ENCODE data around the gene JCAD. TPM values are rescaled to one million over a fixed set of nuclear protein-coding genes. Genes with fewer than 3 reads are reported as not detected.

JCAD gene
- total and polyA plus RNA-seq, 12 donors: 10.5 to 53.5 (median 22.2) TPM

- H3K27ac ChIP-seq: no peak overlapping the region
- H3K36me3 ChIP-seq (replicated peaks in 1 of 2): no peaks in the 10 kb centered on the region
- 87 to 94% (median 89%) methylated on average over 6 of the region's 6 CpGs for WGBS, 4 donors
- H3K9me3 ChIP-seq (replicated peaks in 1 of 3): no peaks in the 10 kb centered on the region
- intact Hi-C loops (cut with DNase I): no loop called here
- H3K4me3 ChIP-seq: no peak overlapping the region
- DNase-seq: no peak
- peaks cover 0 to 3% of the 10 kb centered on the region in 2 donors for H3K4me1 ChIP-seq (replicated peaks in 1 of 2)
- H3K27me3 ChIP-seq: no peaks in the 10 kb centered on the region
- TF ChIP-seq POLR2A (IDR thresholded peaks at IDR 0.05): no peak
- TF ChIP-seq CTCF (IDR thresholded peaks at IDR 0.05): no peak
Measured at GRCh38 chr10:30075481-30075880, 16.1 kb upstream of the JCAD start.

GRCh38 chr10:30074933-30075332 is 15.5 kb upstream of the JCAD start:
- H3K4me3 ChIP-seq: no peak overlapping the region
- intact Hi-C loops (cut with DNase I): no loop called here
- peaks cover 0 to 9% of the 10 kb centered on the region in 2 donors for H3K4me1 ChIP-seq (replicated peaks in 1 of 2)
- no peaks in the 10 kb centered on the region for H3K9me3 ChIP-seq (replicated peaks in 1 of 3)
- TF ChIP-seq POLR2A (IDR thresholded peaks at IDR 0.05) (no peak), CTCF (IDR thresholded peaks at IDR 0.05) (no peak)
- no peaks in the 10 kb centered on the region for H3K36me3 ChIP-seq (replicated peaks in 1 of 2)
- no peak for DNase-seq
- no peak overlapping the region for H3K27ac ChIP-seq
- H3K27me3 ChIP-seq: no peaks in the 10 kb centered on the region

GRCh38 chr10:30074090-30074489 is 14.7 kb upstream of the JCAD start:
- H3K4me1 ChIP-seq (replicated peaks in 1 of 2): peaks cover 0 to 10% of the 10 kb centered on the region in 2 donors
- no peak overlapping the region for H3K27ac ChIP-seq
- intact Hi-C loops (cut with DNase I): no loop called here
- no peaks in the 10 kb centered on the region for H3K36me3 ChIP-seq (replicated peaks in 1 of 2)
- WGBS, 4 donors: 77 to 88% (median 83%) methylated on average over 2 of the region's 2 CpGs
- no peak for TF ChIP-seq POLR2A (IDR thresholded peaks at IDR 0.05)
- TF ChIP-seq CTCF (IDR thresholded peaks at IDR 0.05): no peak
- no peak overlapping the region for H3K4me3 ChIP-seq
- no peak for DNase-seq
- no peaks in the 10 kb centered on the region for H3K9me3 ChIP-seq (replicated peaks in 1 of 3)
- no peaks in the 10 kb centered on the region for H3K27me3 ChIP-seq

DNA sequence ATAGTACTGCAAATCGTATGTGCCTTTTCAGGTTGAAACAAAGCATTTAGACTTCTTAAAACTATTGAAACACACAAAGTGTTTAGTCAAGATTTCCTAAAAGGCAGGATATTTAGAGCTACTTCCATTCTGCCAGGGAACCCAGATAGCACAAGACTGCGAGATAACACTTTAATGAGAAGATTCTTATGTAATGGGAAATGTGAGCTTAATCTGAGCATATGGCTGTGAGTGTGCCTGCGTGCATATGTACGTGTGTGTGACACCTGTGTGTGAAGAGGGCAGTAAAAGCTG is 14.3 kb upstream of the JCAD start:
- H3K36me3 ChIP-seq (replicated peaks in 1 of 2): no peaks in the 10 kb centered on the region

More for the DNA sequence above, 14.3 kb upstream of the JCAD start:
- Histone ChIP-seq H3K4me3 (no peak overlapping the region), H3K27me3 (no peaks in the 10 kb centered on the region), H3K27ac (no peak overlapping the region), H3K9me3 (replicated peaks in 1 of 3) (no peaks in the 10 kb centered on the region), H3K4me1 (replicated peaks in 1 of 2) (peaks cover 0 to 14% of the 10 kb centered on the region in 2 donors)
- no peak for DNase-seq
- TF ChIP-seq POLR2A (IDR thresholded peaks at IDR 0.05) (no peak), CTCF (IDR thresholded peaks at IDR 0.05) (no peak)
- intact Hi-C loops (cut with DNase I): no loop called here
- 83 to 90% (median 87%) methylated on average over 4 of the region's 4 CpGs for WGBS, 4 donors

All from adrenal gland (tissue), 12 donors.